Myocyte (in vitro differentiated cells): ENCODE measurements around the gene DCLK3. TPM values are rescaled to one million over a fixed set of nuclear protein-coding genes. Genes with fewer than 3 reads are reported as not detected.

ENCODE experiments used
- DNase-seq: peaks from one replicate; pipeline ENCODE4 v3.0.0-alpha.2; 2012; ENCODE audit warnings: low read depth
- total RNA-seq: library from RNA; depleted of rRNA; stranded (reverse); fragments of >200 nt; gene quantifications from 2 replicates; pipeline ENCODE4 v1.2.3, GENCODE V29; 2014

Gene DCLK3
- total RNA-seq, 1 donor from 2014 or later = not detected

DNA sequence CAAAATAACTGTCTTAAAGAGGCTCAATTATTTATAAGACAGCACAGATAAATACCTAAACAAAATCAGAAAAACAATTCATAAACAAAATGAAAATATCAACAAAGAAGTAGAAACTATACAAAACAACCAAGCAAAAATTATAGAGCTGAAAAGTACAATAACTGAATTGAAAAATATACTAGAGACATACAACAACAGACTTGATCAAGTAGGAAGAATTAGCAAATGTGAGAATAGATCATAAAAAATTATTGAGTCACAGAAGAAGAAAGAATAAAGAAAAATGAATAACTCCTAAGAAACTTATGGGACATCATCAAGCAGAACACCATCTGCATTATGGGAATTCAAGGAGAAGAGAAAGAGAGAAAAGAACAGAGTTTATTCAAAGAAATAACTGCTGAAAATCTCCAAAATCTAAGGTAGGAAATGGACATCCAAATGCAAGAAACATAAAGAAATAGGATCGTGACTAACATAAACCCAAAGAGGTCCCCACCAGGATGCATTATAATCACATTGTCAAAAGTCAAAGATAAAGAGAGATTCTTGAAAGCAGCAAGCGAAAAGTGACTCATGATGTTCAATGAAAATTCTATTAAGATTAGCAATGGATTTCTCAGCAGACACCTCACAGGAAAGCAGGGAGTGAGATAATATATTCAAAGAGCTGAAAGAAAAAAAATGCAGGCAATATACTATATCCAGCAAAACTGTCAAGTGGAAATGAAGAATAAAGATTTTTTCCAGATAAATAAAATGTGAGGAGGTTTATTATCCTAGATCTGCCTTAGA is 85.9 kb downstream of the DCLK3 start:
- no peak for DNase-seq

DNA sequence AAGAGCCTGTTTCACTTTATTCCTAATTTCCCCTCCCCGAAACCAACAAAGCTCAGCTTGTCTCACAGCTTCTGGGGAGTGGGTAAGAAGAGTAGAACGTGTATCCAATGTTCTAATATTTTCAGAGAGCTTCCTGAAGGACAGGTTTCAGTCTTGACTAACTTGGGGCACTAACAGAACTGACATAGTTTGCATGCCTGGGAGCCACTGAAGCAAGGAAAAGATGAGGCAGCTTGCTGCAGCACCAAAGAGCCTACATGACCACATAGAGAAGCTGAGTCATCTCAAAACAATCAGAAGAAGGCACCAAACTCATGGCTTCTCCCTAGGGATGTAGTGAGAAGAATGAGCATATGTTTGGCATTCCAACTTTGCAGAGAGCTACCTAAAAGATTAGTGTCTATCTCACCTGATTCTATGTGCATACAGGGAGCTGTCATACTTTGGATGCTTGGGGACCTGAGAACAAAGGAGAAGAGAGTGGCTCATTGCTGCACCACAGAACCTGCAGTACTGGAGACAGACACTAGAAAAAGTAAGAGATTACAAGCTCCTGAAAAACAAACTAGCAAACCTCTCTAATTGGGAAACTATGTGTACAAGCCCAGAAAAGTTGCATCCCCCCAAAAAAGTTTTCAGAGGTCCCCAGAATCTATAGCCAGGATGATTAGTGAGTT is 86.9 kb downstream of the DCLK3 start:
- no peak for DNase-seq

DNA sequence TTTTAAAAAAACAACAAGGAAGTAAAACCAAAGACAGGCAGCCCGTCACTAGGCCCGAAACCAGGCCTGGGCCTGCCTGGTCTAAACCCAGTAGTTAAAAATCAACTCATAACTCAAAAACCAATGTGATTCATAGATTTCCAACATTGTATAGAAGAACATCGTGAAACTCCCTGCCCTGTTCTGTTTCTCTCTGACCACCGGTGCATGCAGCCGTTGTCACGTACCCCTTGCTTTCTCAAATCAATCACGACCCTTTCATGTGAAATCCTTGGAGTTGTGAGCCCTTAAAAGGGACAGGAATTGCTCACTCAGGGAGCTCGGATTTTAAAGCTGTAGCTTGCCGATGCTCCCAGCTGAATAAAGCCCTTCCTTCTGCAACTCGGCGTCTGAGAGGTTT is 89.5 kb downstream of the DCLK3 start:
- no peak for DNase-seq

DNA sequence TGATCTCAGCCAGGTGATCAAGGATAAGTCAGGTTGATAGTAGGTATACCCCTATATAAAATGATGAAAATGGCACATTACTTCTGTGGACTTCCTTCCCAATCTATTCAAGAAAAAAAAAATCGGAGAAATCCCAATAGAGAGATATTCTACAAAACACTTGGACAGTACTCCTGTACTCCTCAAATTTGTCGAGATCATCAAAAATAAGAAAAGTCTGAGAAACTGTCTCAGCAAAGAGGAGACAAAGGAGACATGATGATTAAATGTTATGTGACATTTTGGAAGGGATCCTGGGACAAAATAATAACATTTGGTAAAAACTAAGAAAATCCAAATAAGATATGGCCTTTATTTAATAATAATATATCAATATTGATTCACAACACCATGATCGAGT is 94.6 kb downstream of the DCLK3 start:
- no peak for DNase-seq

DNA sequence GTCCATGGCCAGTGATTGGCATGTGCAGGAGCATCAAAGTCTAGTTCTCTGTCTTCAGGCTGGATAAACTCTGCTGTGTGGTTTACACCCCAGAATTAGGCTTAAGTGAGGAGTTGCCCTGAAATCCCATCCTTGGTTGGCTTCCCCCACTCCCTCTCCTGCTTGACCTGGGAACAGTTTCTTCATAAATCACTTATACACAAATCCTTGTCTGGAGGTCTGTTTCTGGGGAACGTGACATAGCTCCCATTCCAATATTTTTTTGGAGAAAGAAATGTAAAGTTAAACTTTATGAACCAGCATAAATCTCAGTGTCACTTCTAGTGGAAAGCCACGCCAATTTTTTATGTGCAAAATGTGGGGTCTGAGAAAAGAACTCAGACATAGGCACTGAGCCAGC is 98.2 kb downstream of the DCLK3 start:
- no peak for DNase-seq

DNA sequence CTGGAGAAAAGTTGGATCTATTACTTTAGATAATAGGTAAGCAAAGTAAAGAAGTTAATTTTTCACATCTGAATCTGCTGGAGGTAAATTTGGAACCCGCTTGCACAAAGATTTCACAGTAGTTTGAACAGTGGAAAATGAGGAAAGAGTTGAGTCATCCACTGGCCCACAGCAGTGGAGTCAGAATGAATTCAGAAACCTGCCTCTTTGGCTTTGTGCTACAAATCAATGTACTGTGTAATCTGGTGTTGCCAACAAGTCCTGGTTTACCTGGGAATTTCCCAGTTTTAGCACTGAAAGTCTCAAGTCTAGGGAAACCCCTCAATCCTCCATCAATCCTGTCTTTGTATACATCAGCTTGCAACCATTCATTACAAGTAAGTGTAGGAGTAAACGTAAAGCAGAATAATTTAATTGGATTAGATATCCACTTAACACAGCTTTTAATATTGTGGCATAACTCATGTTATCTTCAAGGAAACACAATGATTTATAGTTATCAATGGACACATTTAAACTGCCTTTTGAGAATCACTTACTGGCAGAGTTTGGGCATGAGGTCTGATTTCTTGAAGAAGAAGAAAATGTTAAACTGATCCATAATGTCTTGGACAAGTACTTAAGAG is 100.6 kb downstream of the DCLK3 start:
- DNase-seq = no peak

DNA sequence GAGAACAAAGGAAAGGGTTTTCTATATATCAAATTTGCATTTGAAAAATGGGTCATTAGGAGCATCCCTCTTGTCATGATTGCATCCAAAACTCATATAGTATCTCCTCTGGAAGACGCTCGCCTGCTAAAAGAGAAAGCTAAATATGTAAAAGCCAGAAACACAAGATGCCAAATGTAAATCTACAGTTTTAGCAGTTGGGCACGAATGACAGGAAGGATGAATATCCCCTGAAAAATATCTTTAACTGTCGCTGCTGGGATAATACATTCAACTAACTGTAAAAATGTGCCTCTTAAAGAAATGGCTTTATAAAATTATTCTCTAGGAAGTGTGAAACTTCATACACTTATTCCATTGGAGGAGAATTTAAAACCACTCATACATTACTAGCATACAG is 101.7 kb downstream of the DCLK3 start:
- DNase-seq = no peak

Other genes with a start within 250 kb of the DCLK3 start
- 7.5 and 8.7 TPM in 2 replicates for gene TRANK1, start 180.5 kb upstream of the DCLK3 start, total RNA-seq
- 19.7 and 22.1 TPM in 2 replicates for gene EPM2AIP1, start 228.6 kb upstream of the DCLK3 start, total RNA-seq
- 43.8 and 45.6 TPM in 2 replicates for gene MLH1, start 229.0 kb upstream of the DCLK3 start, total RNA-seq